ENCODE results near the gene GRIA1.

DNA sequence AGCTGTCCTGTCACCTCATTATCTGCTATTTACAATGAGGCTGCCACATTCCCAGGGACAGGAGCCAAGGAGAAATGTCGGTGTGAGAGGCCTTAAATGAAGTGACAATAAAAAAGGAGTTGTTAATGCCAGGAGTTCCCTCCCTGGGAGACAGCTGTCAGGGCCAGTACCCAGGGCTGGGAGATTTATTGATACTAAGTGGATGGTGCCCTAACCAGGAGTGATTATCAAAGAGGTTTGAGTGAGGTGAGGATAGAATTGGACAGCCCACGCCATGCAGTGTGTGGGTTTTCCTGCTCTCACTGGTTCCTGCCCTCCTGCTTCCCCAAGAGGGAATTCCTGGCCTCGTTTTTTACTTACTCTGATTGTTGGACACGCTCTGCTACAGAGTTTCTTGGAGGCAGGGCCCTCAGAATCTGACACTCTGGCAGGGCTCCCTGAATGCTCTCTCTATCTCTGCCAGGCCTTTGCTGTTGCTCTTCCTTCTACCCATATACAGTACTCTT lies 150.8 kb downstream of the GRIA1 start:
- TF ChIP-seq, protein P1, sequence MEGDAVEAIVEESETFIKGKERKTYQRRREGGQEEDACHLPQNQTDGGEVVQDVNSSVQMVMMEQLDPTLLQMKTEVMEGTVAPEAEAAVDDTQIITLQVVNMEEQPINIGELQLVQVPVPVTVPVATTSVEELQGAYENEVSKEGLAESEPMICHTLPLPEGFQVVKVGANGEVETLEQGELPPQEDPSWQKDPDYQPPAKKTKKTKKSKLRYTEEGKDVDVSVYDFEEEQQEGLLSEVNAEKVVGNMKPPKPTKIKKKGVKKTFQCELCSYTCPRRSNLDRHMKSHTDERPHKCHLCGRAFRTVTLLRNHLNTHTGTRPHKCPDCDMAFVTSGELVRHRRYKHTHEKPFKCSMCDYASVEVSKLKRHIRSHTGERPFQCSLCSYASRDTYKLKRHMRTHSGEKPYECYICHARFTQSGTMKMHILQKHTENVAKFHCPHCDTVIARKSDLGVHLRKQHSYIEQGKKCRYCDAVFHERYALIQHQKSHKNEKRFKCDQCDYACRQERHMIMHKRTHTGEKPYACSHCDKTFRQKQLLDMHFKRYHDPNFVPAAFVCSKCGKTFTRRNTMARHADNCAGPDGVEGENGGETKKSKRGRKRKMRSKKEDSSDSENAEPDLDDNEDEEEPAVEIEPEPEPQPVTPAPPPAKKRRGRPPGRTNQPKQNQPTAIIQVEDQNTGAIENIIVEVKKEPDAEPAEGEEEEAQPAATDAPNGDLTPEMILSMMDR (IDR thresholded peaks at IDR 0.05) = no peak
- TF ChIP-seq ZNF121 (CRISPR knock-in tag; IDR thresholded peaks at IDR 0.05) (no peak), GABPB1 (CRISPR knock-in tag; IDR thresholded peaks at IDR 0.05) (no peak), TCF7 (CRISPR knock-in tag; IDR thresholded peaks at IDR 0.05; ENCODE audit: low read depth) (no peak), MYBL2 (CRISPR knock-in tag; IDR thresholded peaks at IDR 0.05) (no peak), SP1 (CRISPR knock-in tag; conservative IDR thresholded peaks at IDR 0.05) (no peak), NR1H2 (CRISPR knock-in tag; IDR thresholded peaks at IDR 0.05) (no peak)
- TF ChIP-seq, protein P2, sequence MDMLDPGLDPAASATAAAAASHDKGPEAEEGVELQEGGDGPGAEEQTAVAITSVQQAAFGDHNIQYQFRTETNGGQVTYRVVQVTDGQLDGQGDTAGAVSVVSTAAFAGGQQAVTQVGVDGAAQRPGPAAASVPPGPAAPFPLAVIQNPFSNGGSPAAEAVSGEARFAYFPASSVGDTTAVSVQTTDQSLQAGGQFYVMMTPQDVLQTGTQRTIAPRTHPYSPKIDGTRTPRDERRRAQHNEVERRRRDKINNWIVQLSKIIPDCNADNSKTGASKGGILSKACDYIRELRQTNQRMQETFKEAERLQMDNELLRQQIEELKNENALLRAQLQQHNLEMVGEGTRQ (CRISPR knock-in tag; IDR thresholded peaks at IDR 0.05) = no peak

Data from WTC11 (cell line).